GM21529 (cell line): ENCODE results near the gene TTC21B.

Experiments used
- ATAC-seq: cut with Tn5 transposase; IDR thresholded peaks from one replicate; pipeline ENCODE4 v1.9.1; 2021; ENCODE audit not compliant: unreplicated experiment

The TTC21B gene

DNA sequence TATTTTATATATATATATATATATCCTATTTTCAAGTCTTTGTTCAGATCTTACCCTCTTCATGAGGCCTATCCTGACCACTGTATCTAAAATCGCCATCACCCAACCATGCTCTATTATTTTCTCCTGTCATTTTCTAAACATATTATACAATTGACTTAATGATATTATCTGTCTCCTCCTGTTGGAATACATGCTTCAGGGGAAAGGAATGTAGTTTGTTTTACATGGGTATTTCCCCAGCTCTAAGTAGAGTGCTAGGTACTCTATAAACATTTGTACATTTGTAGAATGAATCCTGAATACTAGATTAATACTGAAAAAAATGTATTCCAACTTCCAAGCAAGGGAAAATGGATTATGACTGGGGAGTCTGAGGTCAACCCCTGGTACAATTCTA is 26.2 kb downstream of the TTC21B start:
- no peak for ATAC-seq

GRCh38 chr2:165924946-165925345 is 28.6 kb downstream of the TTC21B start:
- no peak for ATAC-seq

GRCh38 chr2:165920748-165921147 is 32.8 kb downstream of the TTC21B start:
- ATAC-seq = no peak

DNA sequence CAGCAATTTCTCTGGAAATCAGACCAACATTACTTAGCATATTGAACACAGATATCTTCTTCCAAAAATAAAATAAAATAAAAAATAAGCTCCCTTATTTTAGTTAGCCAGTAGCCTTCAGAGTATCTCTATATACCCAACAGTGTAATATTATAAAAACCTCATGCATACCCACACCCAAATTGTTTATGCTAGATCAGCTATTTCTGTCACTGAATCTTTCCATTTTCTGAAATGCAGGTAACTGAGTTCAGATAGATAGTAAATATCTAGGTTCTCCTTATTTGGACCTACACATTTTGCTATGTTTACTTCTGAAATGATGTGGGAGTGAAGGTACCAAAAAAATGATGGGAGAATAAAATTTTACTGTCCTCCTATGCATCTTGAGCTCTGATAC is 39.9 kb downstream of the TTC21B start:
- no peak for ATAC-seq

- no peak for ATAC-seq
Observed at GRCh38 chr2:165911981-165912380, 41.6 kb downstream of the TTC21B start.

DNA sequence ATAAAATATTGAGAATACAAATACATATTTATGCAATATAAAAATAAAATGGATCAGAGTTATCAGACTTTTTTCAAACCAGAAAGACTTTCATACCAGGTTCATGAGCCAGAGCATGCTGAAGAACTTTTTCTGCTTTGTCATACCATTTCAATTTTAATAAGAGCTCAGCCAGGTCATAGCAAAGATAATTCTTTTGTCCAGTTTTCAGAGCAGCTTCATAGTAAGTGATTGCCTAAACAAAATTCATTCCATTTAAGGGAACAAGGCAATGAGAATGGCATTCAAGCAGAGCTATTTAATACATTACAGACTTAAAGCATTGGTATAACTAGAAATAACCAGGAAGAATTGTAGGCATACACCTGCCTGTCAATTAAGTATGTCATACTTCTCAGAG is 42.3 kb downstream of the TTC21B start:
- ATAC-seq = no peak

GRCh38 chr2:165909466-165909865 is 44.1 kb downstream of the TTC21B start:
- no peak for ATAC-seq

DNA sequence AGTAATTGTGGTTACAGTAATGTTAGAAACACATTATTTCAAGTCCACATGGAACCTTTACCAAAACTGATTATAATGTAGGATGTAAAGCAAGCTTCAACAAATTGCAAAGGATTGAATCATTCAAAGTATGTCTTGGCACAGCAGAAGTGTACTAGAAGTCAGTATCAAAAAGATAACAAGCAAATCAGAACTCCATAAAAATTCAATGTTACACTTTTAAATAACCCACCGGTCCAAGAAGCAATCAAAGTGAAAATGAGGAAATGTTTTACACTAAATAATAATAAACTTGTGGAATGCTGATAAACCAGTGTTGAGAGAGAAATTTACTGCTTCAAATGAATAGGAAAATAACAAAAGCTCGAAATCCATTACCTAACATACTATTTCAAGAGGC is 47.7 kb downstream of the TTC21B start:
- ATAC-seq = no peak

DNA sequence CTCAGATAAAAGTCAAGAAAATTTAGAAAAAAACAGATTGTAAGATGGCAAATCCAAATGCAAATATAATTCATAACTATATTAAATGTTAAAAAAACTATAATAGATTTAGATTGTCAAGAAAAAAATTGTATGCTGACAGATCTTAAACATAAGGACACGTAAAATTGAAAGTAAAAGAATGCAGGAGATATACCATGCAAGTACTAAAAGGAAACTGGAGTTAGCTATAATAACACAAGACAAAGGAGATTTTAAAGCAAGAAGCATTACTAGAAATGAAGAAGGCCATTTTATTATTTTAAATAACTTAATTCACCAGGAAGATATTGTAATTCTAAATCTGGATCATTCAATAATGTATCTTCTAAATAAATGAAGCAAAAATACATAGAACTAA is 48.3 kb downstream of the TTC21B start:
- no peak for ATAC-seq

GRCh38 chr2:165904432-165904831 is 49.1 kb downstream of the TTC21B start:
- ATAC-seq = no peak

GRCh38 chr2:165903406-165903805 is 50.2 kb downstream of the TTC21B start:
- ATAC-seq = no peak

- peak; percentile 58 for ATAC-seq
Observed at GRCh38 chr2:165902934-165903333, 50.6 kb downstream of the TTC21B start.

GRCh38 chr2:165901620-165902298 is 51.8 kb downstream of the TTC21B start:
- no peak for ATAC-seq

DNA sequence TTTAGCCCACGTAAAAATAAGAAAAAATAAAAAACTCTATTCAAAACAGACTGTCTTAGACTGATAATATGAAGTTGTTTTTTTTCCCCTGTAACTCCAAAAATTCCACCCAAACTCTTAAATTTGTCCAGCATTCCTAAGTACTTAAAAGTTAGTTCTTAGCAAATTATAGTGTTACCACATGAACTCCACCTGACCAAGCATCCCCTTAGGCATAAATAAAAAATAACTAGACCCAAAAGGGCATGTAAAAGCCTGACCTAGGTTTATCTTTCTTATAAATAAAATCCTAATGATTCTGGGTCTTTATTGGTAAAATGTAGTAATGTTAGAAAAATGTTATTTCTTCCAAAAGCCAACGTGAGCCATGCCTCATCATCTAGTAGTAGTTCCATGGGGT is 54.3 kb downstream of the TTC21B start:
- no peak for ATAC-seq

DNA sequence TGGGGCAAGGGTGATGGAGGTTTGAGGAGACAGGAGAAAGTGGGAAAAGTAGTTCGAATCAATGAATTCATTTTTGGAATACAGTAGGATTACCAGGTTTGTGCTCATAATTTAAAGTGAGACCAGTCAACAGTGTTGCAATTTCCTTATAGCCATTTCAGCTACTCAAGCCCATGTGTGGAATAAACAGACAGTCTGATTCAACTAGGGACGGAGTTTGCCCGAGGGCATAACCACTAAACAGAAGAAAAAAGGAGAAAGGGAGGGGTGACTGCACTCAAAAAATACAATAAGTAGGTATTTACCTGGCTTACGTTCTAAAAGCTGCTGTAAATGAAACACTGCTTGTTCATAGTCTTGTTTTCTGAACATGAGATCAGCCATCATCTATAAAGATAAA is 55.2 kb downstream of the TTC21B start:
- ATAC-seq = no peak

GRCh38 chr2:165897726-165898125 is 55.9 kb downstream of the TTC21B start:
- ATAC-seq = peak; percentile 62

GRCh38 chr2:165897074-165897473 is 56.5 kb downstream of the TTC21B start:
- no peak for ATAC-seq

- peak; percentile 91 for ATAC-seq
Observed at GRCh38 chr2:165895974-165896373, 57.6 kb downstream of the TTC21B start.

DNA sequence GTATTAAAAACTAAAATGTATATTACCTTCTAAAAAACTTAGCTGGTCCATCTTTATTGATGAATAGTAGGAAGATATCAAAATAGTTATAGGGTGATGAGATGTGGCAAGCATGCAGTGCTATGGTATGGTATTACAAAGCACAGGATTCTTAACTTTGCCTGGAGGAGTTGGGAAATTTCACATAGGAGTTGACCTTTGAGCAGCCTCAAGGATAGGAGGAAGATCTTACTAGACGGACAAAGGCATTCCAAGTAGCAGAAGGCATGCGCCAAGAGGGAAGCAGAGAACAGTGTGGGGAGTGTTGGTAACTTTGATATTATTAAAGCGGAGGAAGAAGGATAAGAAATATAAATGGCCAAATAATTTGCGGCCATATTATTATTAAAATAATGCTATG is 60.0 kb downstream of the TTC21B start:
- ATAC-seq = no peak

- no peak for ATAC-seq
Observed at GRCh38 chr2:165892526-165892925, 61.0 kb downstream of the TTC21B start.

GRCh38 chr2:165891943-165892342 is 61.6 kb downstream of the TTC21B start:
- ATAC-seq = no peak

GRCh38 chr2:165891345-165891744 is 62.2 kb downstream of the TTC21B start:
- ATAC-seq = no peak

GRCh38 chr2:165889798-165890197 is 63.8 kb downstream of the TTC21B start:
- ATAC-seq = no peak
